ENCODE data around the gene PCOLCE2.

The PCOLCE2 gene

DNA sequence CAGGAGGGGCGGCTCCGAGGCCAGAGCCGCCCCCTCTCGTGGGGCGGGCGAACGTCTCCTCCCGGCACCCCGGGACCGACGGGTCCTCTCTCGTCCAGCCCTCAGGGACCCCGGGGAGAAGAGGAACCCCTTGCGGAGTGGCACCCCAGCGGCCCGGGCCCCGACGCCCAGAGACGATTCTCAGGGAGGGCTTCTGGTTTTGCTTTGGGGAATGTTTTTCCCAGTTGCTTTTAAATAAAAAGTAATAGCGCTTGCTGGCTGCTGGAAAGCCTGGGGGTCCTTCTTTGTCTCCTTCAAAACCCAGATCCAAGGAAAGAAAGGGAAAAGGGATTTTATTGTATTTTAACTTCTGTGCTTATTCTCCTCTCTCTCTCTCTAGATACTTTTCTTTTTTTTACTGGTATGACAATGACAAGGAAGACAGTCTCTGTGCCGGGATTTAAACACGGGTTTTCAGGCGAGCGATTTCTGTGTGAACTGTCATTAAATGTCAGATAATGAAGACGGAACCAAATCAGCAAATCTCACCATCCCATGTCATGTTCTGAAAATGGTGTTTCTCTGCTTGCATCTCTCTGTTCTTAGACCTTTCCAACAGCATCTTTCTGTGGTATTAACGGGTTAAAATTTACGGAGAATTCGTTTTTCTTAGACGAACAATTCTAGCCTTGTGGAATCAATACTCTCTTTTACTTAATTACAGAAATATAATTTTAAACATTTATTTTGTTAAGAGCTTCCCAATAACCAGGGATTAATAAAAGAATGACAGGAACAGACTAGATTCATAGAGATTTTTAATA, 530 bp upstream of the PCOLCE2 start:
- Histone ChIP-seq H3K27me3 (ENCODE audit: control insufficient read depth, low read length) (no peaks in the 10 kb centered on the region), H3K4me2 (ENCODE audit: low read length) (no peak overlapping the region), H3K9me2 (replicated peaks; ENCODE audit: control insufficient read depth, low read length) (no peaks in the 10 kb centered on the region), H3K79me2 (ENCODE audit: control insufficient read depth, low read length) (no peaks in the 10 kb centered on the region), H3K36me3 (ENCODE audit: control insufficient read depth, low read length) (no peaks in the 10 kb centered on the region), H3K4me1 (ENCODE audit: control insufficient read depth, low read length) (no peaks in the 10 kb centered on the region), H4K20me1 (ENCODE audit: control insufficient read depth, insufficient read depth, low read depth, low read length) (no peaks in the 10 kb centered on the region), H3F3A (ENCODE audit: control insufficient read depth, insufficient read depth) (no peaks in the 10 kb centered on the region), H3K9me3 (ENCODE audit: control insufficient read depth, insufficient read depth, low read length) (no peaks in the 10 kb centered on the region), H3K4me3 (ENCODE audit: low read length) (no peak overlapping the region), H3K27ac (ENCODE audit: low read depth, low read length) (no peak overlapping the region)
- TF ChIP-seq CTCF (IDR thresholded peaks at IDR 0.05; ENCODE audit: low read depth, low read length, poor library complexity, severe bottlenecking): no peak
- no peak for TF ChIP-seq EZH2phosphoT487 (IDR thresholded peaks at IDR 0.05; ENCODE audit: borderline replicate concordance, low read length)

- no peaks in the 10 kb centered on the region for H4K20me1 ChIP-seq (ENCODE audit: control insufficient read depth, insufficient read depth, low read depth, low read length)
- H3K4me1 ChIP-seq (ENCODE audit: control insufficient read depth, low read length): no peaks in the 10 kb centered on the region
- H3K27ac ChIP-seq (ENCODE audit: low read depth, low read length): no peak overlapping the region
- H3K9me3 ChIP-seq (ENCODE audit: control insufficient read depth, insufficient read depth, low read length): no peaks in the 10 kb centered on the region
- no peaks in the 10 kb centered on the region for H3K9me2 ChIP-seq (replicated peaks; ENCODE audit: control insufficient read depth, low read length)
- no peaks in the 10 kb centered on the region for H3K36me3 ChIP-seq (ENCODE audit: control insufficient read depth, low read length)
- no peak overlapping the region for H3K4me3 ChIP-seq (ENCODE audit: low read length)
- no peaks in the 10 kb centered on the region for H3K79me2 ChIP-seq (ENCODE audit: control insufficient read depth, low read length)
- TF ChIP-seq EZH2phosphoT487 (IDR thresholded peaks at IDR 0.05; ENCODE audit: borderline replicate concordance, low read length): no peak
- no peak for TF ChIP-seq CTCF (IDR thresholded peaks at IDR 0.05; ENCODE audit: low read depth, low read length, poor library complexity, severe bottlenecking)
- no peak overlapping the region for H3K4me2 ChIP-seq (ENCODE audit: low read length)
- no peaks in the 10 kb centered on the region for H3K27me3 ChIP-seq (ENCODE audit: control insufficient read depth, low read length)
- no peaks in the 10 kb centered on the region for H3F3A ChIP-seq (ENCODE audit: control insufficient read depth, insufficient read depth)
Observed at GRCh38 chr3:142888099-142888480, 793 bp downstream of the PCOLCE2 start.

- Histone ChIP-seq H3K79me2 (ENCODE audit: control insufficient read depth, low read length) (no peaks in the 10 kb centered on the region), H3K9me2 (replicated peaks; ENCODE audit: control insufficient read depth, low read length) (no peaks in the 10 kb centered on the region), H3K27ac (ENCODE audit: low read depth, low read length) (no peak overlapping the region), H3K4me3 (ENCODE audit: low read length) (no peak overlapping the region), H3K4me2 (ENCODE audit: low read length) (no peak overlapping the region), H3K27me3 (ENCODE audit: control insufficient read depth, low read length) (no peaks in the 10 kb centered on the region), H3K4me1 (ENCODE audit: control insufficient read depth, low read length) (no peaks in the 10 kb centered on the region), H4K20me1 (ENCODE audit: control insufficient read depth, insufficient read depth, low read depth, low read length) (no peaks in the 10 kb centered on the region), H3K9me3 (ENCODE audit: control insufficient read depth, insufficient read depth, low read length) (no peaks in the 10 kb centered on the region), H3K36me3 (ENCODE audit: control insufficient read depth, low read length) (no peaks in the 10 kb centered on the region), H3F3A (ENCODE audit: control insufficient read depth, insufficient read depth) (no peaks in the 10 kb centered on the region)
- TF ChIP-seq EZH2phosphoT487 (IDR thresholded peaks at IDR 0.05; ENCODE audit: borderline replicate concordance, low read length) (no peak), CTCF (IDR thresholded peaks at IDR 0.05; ENCODE audit: low read depth, low read length, poor library complexity, severe bottlenecking) (no peak)
Observed at GRCh38 chr3:142886940-142887339, 1.9 kb downstream of the PCOLCE2 start.
